Measurements from ENCODE around the gene EYS.

- TF ChIP-seq CTCF (IDR thresholded peaks at IDR 0.05) (no peak), MYC (IDR thresholded peaks at IDR 0.05; ENCODE audit: borderline replicate concordance, low read length) (no peak), REST (IDR thresholded peaks at IDR 0.05) (no peak), EP300 (IDR thresholded peaks at IDR 0.05) (no peak), NR3C1 (IDR thresholded peaks at IDR 0.05) (no peak), ZFP36 (IDR thresholded peaks at IDR 0.05; ENCODE audit: borderline replicate concordance, partially characterized antibody) (no peak), RFX5 (IDR thresholded peaks at IDR 0.05) (no peak), TP53 (CRISPR knock-in tag; IDR thresholded peaks at IDR 0.05) (no peak), JUN (IDR thresholded peaks at IDR 0.05) (no peak), PBX3 (IDR thresholded peaks at IDR 0.05) (no peak), CEBPB (IDR thresholded peaks at IDR 0.05) (no peak), RAD21 (conservative IDR thresholded peaks at IDR 0.05 in 1 of 2, IDR thresholded peaks at IDR 0.05 in 1 of 2) (no peak), POLR2A (IDR thresholded peaks at IDR 0.05; ENCODE audit: low read length) (no peak)
These were observed 73.5 kb downstream of the EYS start for GRCh38 chr6:65633501-65633900.

Measured in A549 (cell line).